NCI-H1092 (cell line): ENCODE measurements around the gene UBE4B.
"Not testable (repeated sequence)": the region's sequence is repeated elsewhere in the genome, so short reads cannot be mapped to it uniquely, and the experiment has no call there.

ENCODE experiments used
- DNase-seq: peaks from one replicate; lab custom pipeline; 2025; lab: John Stamatoyannopoulos, UW

The UBE4B gene

GRCh38 chr1:10032590-10033358 lies at the start of gene UBE4B:
TSS of gene UBE4B (plus strand) at chr1:10032958. CDS start at chr1:10033671, 713 bp downstream.
- peak; percentile 98 for DNase-seq

DNA sequence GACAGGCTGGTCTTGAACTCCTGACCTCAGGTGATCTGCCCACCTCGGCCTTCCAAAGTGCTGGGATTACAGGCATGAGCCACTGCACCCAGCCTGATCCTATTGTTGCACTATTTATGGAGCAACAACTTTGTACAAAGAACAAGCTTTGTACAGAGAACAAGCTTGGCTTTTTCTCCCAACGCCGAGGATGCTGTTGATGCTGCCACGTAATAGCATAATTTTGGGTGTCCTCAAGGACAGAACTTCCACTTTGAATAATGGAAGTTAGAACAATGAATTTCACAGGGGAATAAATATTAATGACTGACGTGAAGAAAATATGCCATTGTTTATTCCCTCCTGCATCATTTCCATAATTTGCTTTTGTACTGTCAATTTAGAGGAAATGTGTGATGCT lies 48.5 kb upstream of the UBE4B start:
- no peak for DNase-seq

DNA sequence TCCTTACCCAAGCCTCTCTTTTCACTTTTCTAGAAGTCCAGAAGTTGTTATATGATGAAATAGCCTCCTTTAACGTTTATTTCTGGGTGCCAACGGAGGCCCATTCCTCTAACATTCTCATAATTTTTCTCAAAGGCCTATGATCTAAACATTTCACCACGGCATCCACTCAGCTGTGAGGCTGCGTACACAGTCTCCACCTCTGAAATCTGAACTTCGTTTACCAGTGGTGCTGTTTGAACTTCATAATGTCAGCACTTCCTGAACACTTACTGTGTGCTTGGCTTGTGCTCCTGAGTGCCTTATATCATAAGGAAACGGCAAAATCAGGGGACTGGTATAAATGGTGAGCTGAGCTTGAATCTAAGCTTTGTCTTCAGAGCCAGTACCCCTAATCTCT lies 47.8 kb upstream of the UBE4B start:
- DNase-seq, result no peak

DNA sequence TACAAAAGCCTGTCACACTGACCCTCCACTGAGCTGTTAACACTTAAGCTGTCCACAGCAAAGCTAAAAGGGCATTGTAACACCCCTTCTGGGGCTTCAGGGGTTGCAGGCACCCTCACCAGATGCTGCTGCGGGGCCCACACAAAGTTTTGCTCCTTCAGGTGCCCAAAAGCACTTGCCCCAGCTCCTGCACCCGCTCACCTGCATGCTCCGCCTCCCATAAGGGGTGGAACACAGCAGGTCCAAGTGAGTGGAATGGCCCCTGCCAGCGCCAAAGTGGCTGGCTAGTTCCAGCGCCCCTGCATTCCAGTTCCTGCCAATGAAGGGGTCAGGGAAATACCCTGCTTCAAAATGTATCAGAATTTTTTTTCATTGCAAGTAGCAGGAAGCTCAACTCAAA lies 43.0 kb upstream of the UBE4B start:
- no peak for DNase-seq

DNA sequence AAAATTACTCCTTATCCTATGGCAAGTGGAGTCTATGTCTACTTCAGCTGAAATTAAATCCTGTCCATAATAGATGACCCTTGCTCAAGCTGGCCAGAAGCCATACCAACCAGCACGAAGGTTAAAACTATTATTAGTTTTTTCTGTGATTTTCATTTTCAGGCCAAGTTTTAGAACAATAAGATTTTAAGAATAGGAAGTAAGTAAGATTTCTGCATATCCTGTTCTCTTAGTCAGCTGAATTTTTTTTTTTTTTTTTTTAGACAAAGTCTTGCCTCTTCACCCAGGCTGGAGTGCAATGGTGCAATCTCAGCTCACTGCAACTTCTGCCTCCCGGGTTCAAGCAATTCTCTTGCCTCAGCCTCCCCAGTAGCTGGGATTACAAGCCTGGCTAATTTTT lies 41.8 kb upstream of the UBE4B start:
- no peak for DNase-seq

DNA sequence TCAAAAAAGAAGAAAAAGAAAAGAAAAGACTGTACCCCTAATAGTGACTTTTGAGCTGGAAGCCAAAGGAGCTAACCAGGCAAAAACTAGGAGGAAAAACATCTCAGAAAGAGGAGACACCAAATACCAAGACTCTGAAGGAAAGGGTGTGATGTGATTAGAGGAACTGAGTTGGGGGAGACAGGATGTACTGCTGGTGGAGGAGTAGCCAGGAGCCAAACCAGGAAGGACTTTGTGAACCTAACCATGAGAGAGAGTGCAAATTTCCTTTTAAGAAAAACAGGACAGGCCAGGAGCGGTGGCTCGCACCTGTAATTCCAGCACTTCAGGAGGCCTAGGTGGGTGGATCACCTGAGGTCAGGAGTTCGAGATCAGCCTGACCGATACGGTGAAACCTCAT lies 39.8 kb upstream of the UBE4B start:
- DNase-seq, result no peak

DNA sequence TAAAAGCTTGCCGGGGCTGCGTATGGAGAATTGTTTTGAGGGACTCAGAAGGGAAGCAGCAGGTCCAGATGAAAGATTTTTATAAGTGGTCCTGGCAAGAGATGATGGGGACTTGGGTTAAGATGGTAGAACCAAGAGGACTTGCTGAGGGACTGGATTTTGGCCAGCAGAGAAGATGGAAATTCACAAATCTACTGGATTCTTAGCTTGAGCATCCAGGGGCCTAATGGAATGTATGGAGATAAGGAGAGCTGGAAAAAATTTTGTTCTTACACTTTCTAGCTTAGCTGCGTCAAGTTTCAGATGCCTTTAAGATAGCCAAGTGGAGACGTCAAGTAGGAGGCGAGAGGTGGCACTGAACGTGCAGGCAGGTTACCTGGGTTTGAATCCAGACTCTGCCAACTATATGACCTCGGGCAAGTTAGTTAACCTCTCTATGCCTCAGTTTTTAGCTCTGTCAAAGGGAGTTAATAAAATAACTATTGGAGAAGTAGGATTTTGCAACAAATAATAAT lies 39.1 kb upstream of the UBE4B start:
- DNase-seq, result no peak

DNA sequence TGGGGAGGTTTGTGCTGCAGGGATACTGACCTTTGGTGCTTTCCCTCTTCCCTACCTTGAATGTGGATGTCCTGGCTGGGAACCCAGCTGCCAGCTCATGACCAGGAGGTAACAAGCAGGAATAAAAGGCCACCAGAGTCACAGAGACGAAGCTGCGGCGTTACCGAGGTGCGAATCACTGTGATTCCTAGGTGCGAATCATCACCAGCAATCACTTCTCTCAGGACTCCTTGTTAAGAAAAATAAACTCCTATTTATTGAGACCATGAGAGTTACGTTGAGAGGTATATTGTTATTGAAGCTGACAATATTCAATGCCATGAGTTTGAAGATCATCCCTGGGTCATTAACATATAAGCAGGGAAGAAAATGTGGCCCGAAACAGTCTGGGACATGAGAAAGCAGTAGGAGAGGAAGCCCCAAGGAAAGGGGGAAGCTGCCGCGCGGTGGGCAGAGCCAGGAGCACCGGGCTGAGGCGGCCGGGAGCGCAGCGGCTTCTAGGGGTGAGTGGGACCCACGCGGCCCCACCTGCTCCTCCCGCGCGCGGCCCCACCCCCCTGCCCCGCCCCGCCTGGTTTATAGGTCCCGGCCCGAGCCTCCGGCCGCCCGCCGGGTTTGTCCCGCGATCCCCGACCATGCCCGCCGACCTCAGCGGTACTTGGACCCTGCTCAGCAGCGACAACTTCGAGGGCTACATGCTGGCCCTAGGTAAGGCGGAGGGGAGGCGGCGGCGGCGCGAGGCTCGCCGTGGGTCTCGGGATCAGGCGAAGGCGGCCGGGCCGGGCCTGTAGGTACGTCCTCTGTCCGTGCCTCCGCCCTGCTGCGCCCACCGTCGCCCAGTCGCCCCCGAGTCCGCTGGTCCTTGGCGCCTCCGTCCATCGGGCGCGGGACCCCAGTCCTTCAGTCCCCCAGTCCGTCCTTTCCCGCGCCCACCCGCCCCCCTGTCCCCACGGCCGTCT lies 35.9 kb upstream of the UBE4B start, which contains the start of gene RBP7:
Gene RBP7 (plus strand): TSS at position 605 of the 959 bp plus-strand sequence. CDS start 31 bp downstream, at position 636.
- no peak for DNase-seq

DNA sequence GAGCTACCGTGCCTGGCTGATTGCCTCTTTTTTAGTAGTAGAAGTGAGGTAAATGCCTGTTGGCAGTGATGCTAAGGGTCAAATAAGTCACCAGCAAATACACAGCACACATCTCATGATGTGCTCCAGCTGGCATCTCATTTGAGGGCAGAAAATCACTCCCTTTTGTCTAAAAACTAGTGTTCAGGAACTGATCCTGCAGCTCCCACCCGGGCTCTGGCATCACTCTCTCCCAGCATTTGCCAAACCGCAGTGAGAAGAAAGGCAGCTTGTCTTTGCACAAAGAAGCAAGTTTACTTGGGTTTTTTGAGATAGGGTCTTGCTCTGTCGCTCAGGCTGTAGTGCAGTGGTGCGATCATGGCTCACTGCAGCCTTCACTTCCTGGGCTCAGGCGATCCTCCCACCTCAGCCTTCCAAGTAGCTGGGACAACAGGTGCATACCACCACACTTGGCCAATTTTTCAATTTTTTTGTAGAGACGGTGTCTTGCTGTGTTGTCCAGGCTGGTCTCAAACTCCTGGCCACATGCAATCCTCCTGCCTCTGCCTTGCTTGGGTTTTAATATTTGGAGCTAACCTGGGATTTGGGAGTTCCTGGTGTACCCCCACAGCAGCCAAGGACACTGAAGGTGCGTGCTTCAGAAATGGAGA lies 31.6 kb upstream of the UBE4B start:
- no peak for DNase-seq

- not testable (repeated sequence) for DNase-seq
These were observed 27.5 kb upstream of the UBE4B start for GRCh38 chr1:10005248-10005647.

GRCh38 chr1:10007169-10007568 lies 25.6 kb upstream of the UBE4B start:
- no peak for DNase-seq

- DNase-seq, result no peak
These were observed 18.7 kb upstream of the UBE4B start for GRCh38 chr1:10014016-10014415.

DNA sequence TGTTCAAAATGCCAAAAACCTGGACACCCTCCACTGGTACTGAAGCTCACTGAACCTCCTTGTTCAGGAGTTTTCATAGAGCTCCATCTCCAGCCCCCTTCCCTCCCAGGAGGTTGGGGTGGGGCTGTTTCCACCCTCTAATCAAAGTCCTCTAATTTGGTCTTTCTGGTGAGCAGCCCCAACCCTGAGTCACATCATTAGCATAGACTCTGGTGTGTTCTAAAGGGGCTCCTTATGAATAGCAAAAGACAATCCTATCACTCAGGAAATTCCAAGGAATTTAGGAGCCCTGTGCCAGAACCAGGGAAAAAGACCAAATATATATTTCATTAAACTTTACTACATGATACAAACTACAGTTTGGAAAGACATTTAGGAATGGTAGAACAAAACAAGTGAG lies 13.2 kb upstream of the UBE4B start:
- DNase-seq, result no peak

GRCh38 chr1:10020086-10020485 lies 12.7 kb upstream of the UBE4B start:
- DNase-seq, result no peak

DNA sequence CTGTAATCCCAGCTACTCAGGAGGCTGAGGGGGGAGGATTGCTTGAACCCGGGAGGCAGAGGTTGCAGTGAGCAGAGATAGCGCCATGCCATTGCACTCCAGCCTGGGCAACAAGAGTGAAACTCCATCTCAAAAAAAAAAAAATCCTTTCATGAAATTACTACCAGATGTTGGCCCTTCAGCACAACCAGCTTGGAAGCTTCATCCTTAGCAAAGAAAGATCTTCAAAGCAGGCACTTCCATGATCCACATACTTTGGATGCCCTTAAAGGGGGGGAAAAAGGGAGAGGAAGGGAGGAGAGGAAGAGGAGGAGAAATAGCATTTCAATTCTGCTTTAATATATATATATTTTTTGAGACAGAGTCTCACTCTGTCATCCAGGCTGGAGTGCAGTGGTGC lies 12.1 kb upstream of the UBE4B start:
- DNase-seq, result not testable (repeated sequence)

GRCh38 chr1:10021992-10022391 lies 10.8 kb upstream of the UBE4B start:
- not testable (repeated sequence) for DNase-seq

GRCh38 chr1:10022656-10023055 lies 10.1 kb upstream of the UBE4B start:
- DNase-seq, result no peak

DNA sequence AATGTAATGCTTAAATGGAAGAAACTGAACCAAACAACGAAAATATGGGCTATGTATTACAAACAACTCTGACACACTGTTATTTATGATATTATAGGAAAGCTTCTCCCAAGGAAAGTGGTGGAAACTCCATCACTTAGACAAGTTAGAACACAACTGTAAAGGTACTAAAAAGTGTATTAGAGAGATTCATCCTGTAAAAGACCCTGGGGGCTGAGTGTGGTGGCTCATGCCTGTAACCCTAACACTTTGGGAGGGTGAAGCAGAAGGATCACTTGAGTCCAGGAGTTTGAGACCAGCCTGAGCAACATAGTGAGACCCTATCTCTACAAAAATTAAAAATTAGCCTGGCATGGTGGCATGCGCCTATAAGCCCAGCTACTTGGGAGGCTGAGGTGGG lies 7.4 kb upstream of the UBE4B start:
- no peak for DNase-seq

- DNase-seq, result no peak
These were observed 5.7 kb upstream of the UBE4B start for GRCh38 chr1:10027027-10027426.

DNA sequence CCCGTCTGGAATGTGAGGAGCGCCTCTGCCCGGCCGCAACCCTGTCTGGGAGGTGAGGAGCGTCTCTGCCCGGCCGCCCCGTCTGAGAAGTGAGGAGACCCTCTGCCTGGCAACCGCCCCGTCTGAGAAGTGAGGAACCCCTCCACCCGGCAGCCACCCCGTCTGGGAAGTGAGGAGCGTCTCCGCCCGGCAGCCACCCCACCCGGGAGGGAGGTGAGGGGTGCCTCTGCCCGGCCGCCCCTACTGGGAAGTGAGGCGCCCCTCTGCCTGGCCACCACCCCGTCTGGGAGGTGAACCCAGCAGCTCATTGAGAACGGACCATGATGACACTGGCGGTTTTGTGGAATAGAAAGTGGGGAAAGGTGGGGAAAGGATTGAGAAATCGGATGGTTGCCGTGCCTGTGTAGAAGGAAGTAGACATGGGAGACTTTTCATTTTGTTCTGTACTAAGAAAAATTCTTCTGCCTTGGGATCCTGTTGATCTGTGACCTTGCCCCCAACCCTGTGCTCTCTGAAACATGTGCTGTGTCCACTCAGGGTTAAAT lies 3.7 kb upstream of the UBE4B start:
- not testable (repeated sequence) for DNase-seq

- DNase-seq, result no peak
These were observed 1.3 kb upstream of the UBE4B start for GRCh38 chr1:10031461-10031860.

GRCh38 chr1:10033359-10033845 lies 644 bp downstream of the UBE4B start:
- peak; percentile 41 for DNase-seq
